AG09319 (cell line): ENCODE data around the gene SETD1B.

Experiments
- DNase-seq: peaks from one replicate; pipeline ENCODE4 v3.0.0-alpha.2; 2010; ENCODE audit warnings: low read depth; ENCODE audit errors: extremely low read depth
- TF ChIP-seq, protein P1 (sequence below): IDR thresholded peaks from 2 replicates; pipeline ENCODE4 v1.5.1; 2011; ENCODE audit warnings: low read depth, mild to moderate bottlenecking, inconsistent platforms, low read length, moderate library complexity

The SETD1B gene

DNA sequence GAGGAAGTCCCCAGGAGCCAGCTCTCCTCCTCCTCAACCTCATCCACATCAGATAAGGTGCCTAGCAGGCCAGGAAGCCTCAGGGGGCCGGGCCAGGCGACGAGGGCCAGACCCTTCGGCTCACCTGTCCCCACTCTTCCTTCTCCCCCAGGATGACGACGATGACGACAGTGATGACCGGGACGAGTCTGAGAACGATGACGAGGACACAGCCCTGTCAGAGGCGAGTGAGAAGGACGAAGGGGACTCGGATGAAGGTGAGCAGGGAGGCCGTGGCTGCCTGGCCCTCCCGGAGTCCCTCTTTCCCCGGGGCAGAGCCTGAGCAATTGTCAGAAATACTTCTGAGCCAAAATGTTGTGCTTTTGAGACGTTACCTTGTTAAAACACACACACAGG, 13.8 kb downstream of the SETD1B start:
- TF ChIP-seq, protein P1, sequence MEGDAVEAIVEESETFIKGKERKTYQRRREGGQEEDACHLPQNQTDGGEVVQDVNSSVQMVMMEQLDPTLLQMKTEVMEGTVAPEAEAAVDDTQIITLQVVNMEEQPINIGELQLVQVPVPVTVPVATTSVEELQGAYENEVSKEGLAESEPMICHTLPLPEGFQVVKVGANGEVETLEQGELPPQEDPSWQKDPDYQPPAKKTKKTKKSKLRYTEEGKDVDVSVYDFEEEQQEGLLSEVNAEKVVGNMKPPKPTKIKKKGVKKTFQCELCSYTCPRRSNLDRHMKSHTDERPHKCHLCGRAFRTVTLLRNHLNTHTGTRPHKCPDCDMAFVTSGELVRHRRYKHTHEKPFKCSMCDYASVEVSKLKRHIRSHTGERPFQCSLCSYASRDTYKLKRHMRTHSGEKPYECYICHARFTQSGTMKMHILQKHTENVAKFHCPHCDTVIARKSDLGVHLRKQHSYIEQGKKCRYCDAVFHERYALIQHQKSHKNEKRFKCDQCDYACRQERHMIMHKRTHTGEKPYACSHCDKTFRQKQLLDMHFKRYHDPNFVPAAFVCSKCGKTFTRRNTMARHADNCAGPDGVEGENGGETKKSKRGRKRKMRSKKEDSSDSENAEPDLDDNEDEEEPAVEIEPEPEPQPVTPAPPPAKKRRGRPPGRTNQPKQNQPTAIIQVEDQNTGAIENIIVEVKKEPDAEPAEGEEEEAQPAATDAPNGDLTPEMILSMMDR = no peak
- DNase-seq = no peak

DNA sequence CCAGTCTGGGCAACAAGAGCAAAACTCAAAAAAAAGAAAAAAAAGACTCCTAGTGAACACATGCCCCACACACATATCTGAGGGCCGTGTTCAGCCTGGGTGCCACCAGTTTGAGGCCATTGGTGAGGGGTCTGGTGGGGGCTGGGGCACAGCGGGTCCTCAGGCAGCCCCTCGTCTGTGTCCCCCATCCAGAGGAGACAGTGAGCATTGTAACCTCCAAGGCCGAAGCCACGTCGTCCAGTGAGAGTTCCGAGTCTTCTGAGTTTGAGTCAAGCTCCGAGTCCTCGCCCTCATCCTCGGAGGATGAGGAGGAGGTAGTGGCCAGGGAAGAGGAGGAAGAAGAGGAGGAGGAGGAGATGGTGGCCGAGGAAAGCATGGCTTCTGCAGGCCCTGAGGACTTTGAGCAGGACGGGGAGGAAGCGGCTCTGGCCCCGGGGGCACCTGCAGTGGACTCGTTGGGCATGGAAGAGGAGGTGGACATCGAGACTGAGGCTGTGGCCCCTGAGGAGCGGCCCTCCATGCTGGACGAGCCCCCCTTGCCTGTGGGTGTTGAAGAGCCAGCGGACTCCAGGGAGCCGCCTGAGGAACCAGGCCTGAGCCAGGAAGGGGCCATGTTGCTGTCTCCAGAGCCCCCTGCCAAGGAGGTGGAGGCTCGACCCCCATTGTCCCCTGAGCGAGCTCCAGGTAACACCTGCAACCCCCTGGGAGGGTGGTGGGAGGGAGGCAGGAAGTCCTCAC, 15.6 kb downstream of the SETD1B start:
- TF ChIP-seq, protein P1 = no peak
- DNase-seq = no peak

GRCh38 chr12:121820056-121820455, 16.2 kb downstream of the SETD1B start:
- no peak for DNase-seq

GRCh38 chr12:121822393-121823100, 18.7 kb downstream of the SETD1B start:
- TF ChIP-seq, protein P1 = no peak
- no peak for DNase-seq

More at GRCh38 chr12:121820056-121820455, 16.2 kb downstream of the SETD1B start:
- TF ChIP-seq, protein P1 = no peak

- no peak for DNase-seq
- TF ChIP-seq, protein P1 = peak; percentile 11
These were observed 19.4 kb downstream of the SETD1B start for GRCh38 chr12:121823101-121823726.

- TF ChIP-seq, protein P1 = no peak
- DNase-seq = no peak
These were observed 19.9 kb downstream of the SETD1B start for GRCh38 chr12:121823727-121824115.

DNA sequence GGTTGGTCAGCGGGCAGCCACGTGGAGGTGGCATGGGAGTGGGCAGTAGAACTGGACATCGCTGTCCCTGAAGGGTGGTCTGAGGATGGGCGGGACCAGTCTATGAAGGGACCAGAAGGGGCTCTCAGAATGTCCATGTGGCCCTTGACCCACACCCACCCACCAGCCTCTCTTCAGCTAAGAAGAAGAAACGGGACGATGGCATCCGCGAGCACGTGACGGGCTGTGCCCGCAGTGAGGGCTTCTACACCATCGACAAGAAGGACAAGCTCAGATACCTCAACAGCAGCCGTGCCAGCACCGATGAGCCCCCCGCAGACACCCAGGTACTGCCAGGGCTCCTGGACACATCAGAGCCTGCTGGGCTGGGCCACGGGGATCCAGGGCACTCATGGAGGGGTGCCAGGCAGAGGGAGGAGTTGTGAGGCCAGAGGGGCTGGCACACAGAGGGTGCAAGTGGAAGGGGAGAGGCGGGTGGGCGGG, 21.3 kb downstream of the SETD1B start:
- TF ChIP-seq, protein P1 = no peak
- DNase-seq = no peak
